GM23248 (cell line): ENCODE data around the gene OR10V1. TPM values are rescaled to one million over a fixed set of nuclear protein-coding genes. Genes with fewer than 3 reads are reported as not detected.

Source experiments
- DNase-seq: peaks from one replicate; pipeline ENCODE4 v3.0.0-alpha.2; 2015
- H2AFZ ChIP-seq: fragments of 200-600 bp; sonication (generic); 2 replicates; pipeline ENCODE4 v1.6.1; 2016; ENCODE audit warnings: antibody characterized with exemption
- H3F3A ChIP-seq: fragments of 200-600 bp; sonication (generic); 2 replicates; pipeline ENCODE4 v1.6.1; 2016; ENCODE audit warnings: mild to moderate bottlenecking, antibody characterized with exemption, mixed run types; ENCODE audit not compliant: insufficient read depth
- H3K27ac ChIP-seq: fragments of 200-600 bp; sonication (generic); 2 replicates; pipeline ENCODE4 v1.5.1; 2016; ENCODE audit warnings: mild to moderate bottlenecking
- H3K27me3 ChIP-seq: fragments of 200-600 bp; sonication (generic); replicated peaks from 2 replicates; pipeline ENCODE4 v1.6.1; 2016; ENCODE audit warnings: mild to moderate bottlenecking; ENCODE audit not compliant: insufficient read depth
- H3K36me3 ChIP-seq: fragments of 200-600 bp; sonication (generic); 2 replicates; pipeline ENCODE4 v1.6.1; 2016; ENCODE audit warnings: low read depth, mild to moderate bottlenecking
- H3K4me1 ChIP-seq: fragments of 200-600 bp; sonication (generic); 2 replicates; pipeline ENCODE4 v1.6.1; 2016; ENCODE audit warnings: mild to moderate bottlenecking; ENCODE audit not compliant: insufficient read depth
- H3K4me2 ChIP-seq: fragments of 200-600 bp; sonication (generic); one replicate; pipeline ENCODE4 v1.6.1; 2016; ENCODE audit warnings: mild to moderate bottlenecking; ENCODE audit not compliant: unreplicated experiment
- H3K4me3 ChIP-seq: fragments of 200-600 bp; sonication (generic); 2 replicates; pipeline ENCODE4 v1.5.1; 2016; ENCODE audit warnings: mild to moderate bottlenecking
- H3K79me2 ChIP-seq: fragments of 200-600 bp; sonication (generic); 2 replicates; pipeline ENCODE4 v1.6.1; 2016; ENCODE audit warnings: mild to moderate bottlenecking; ENCODE audit not compliant: insufficient read depth
- H3K9ac ChIP-seq: fragments of 200-600 bp; sonication (generic); 2 replicates; pipeline ENCODE4 v1.6.1; 2016; ENCODE audit warnings: mild to moderate bottlenecking
- H3K9me2 ChIP-seq: fragments of 200-600 bp; sonication (generic); 2 replicates; pipeline ENCODE4 v1.6.1; 2016; ENCODE audit warnings: mixed run types, mild to moderate bottlenecking, moderate library complexity; ENCODE audit not compliant: insufficient read depth
- H3K9me3 ChIP-seq: fragments of 200-600 bp; sonication (generic); one replicate; pipeline ENCODE4 v1.6.1; 2017; ENCODE audit warnings: low read depth
- H4K20me1 ChIP-seq: fragments of 200-600 bp; sonication (generic); 2 replicates; pipeline ENCODE4 v1.6.0; 2016; ENCODE audit not compliant: insufficient read depth
- EZH2 ChIP-seq: fragments of 200-600 bp; sonication (generic); IDR thresholded peaks from 2 replicates; pipeline ENCODE4 v1.6.1; 2018; ENCODE audit warnings: antibody characterized with exemption, mild to moderate bottlenecking; ENCODE audit not compliant: insufficient read depth, poor library complexity, severe bottlenecking
- EZH2phosphoT487 ChIP-seq: fragments of 200-600 bp; sonication (generic); IDR thresholded peaks from 2 replicates; pipeline ENCODE4 v1.6.1; 2018; ENCODE audit warnings: antibody characterized with exemption, moderate library complexity, mild to moderate bottlenecking, low read depth; ENCODE audit not compliant: insufficient read depth
- WGBS, 2 experiments: methylation state at CpG; one replicate each; pipeline ENCODE4 v1.1.6; 2015 to 2017; ENCODE audit warnings: low lambda C conversion rate in 2 of 2, low coverage in 1 of 2; ENCODE audit errors: missing lambda C conversion rate in 2 of 2; 5-methylcytosine and 5-hydroxymethylcytosine counted together
- in situ Hi-C: fragments of 300-500 bp; cut with MboI; formaldehyde crosslinking; loops from 2 replicates; pipeline ENCODE4 v1.15.0; 2020
- polyA plus RNA-seq: library from polyadenylated mRNA; unstranded; fragments of >200 nt; fragmentation: Nextera tagmentation; extraction: Ambion mirVana; gene quantifications from 2 replicates; pipeline ENCODE4 v1.2.1, GENCODE V29; 2016
- total RNA-seq: library from RNA; depleted of rRNA; stranded (reverse); fragments of >200 nt; shearing (Covaris generic); gene quantifications from 2 replicates; pipeline ENCODE4 v1.2.3, GENCODE V29; 2014

OR10V1 gene
- total and polyA plus RNA-seq, 2 experiments from 2014 or later: not detected

- WGBS, 2 experiments: 79 to 82% methylated on average over 8 of the region's 8 CpGs
- TF ChIP-seq EZH2phosphoT487 (no peak), EZH2 (no peak)
- in situ Hi-C loops: loop anchor here (25.0 kb wide), 1 partner anchor 489 kb away; no protein-coding TSS in a partner anchor
Observed at GRCh38 chr11:59676205-59676604, 37.4 kb downstream of the OR10V1 start.

GRCh38 chr11:59674291-59674690, 39.4 kb downstream of the OR10V1 start:
- H3K9me2 ChIP-seq: no peaks in the 10 kb centered on the region
- peaks cover 11% of the 10 kb centered on the region for H3K4me1 ChIP-seq
- TF ChIP-seq EZH2phosphoT487 (no peak), EZH2 (no peak)
- no peak overlapping the region for H3K4me2 ChIP-seq
- in situ Hi-C loops: no loop called here
- 40 to 55% methylated on average over 2 of the region's 2 CpGs for WGBS, 2 experiments
- DNase-seq: no peak
- no peaks in the 10 kb centered on the region for H3K36me3 ChIP-seq
- H3K9me3 ChIP-seq: no peaks in the 10 kb centered on the region
- H3K27ac ChIP-seq: no peak overlapping the region
- no peaks in the 10 kb centered on the region for H3K27me3 ChIP-seq
- H3K9ac ChIP-seq: no peak overlapping the region
- no peak overlapping the region for H3K4me3 ChIP-seq
- no peak overlapping the region for H2AFZ ChIP-seq
- H3K79me2 ChIP-seq: no peaks in the 10 kb centered on the region
- peaks cover 10% of the 10 kb centered on the region for H3F3A ChIP-seq
- H4K20me1 ChIP-seq: no peaks in the 10 kb centered on the region

More at GRCh38 chr11:59676205-59676604, 37.4 kb downstream of the OR10V1 start:
- Histone ChIP-seq H3K4me1 (peaks cover 7% of the 10 kb centered on the region), H3F3A (no peaks in the 10 kb centered on the region), H4K20me1 (no peaks in the 10 kb centered on the region), H3K4me2 (no peak overlapping the region), H3K9ac (no peak overlapping the region), H3K27me3 (no peaks in the 10 kb centered on the region), H3K36me3 (no peaks in the 10 kb centered on the region), H2AFZ (no peak overlapping the region), H3K9me3 (no peaks in the 10 kb centered on the region), H3K9me2 (no peaks in the 10 kb centered on the region), H3K79me2 (no peaks in the 10 kb centered on the region), H3K4me3 (no peak overlapping the region), H3K27ac (no peak overlapping the region)
- DNase-seq: no peak

GRCh38 chr11:59673291-59673690, 40.4 kb downstream of the OR10V1 start:
- peaks cover 6% of the 10 kb centered on the region for H3K4me1 ChIP-seq
- no peaks in the 10 kb centered on the region for H3K27me3 ChIP-seq
- DNase-seq: no peak
- H2AFZ ChIP-seq: no peak overlapping the region
- H3K27ac ChIP-seq: no peak overlapping the region
- H3F3A ChIP-seq: peaks cover 11% of the 10 kb centered on the region
- H3K9ac ChIP-seq: no peak overlapping the region
- no peaks in the 10 kb centered on the region for H4K20me1 ChIP-seq
- 73 to 79% methylated on average over 2 of the region's 2 CpGs for WGBS, 2 experiments
- H3K79me2 ChIP-seq: peaks cover 4% of the 10 kb centered on the region
- TF ChIP-seq EZH2 (no peak), EZH2phosphoT487 (no peak)
- H3K36me3 ChIP-seq: no peaks in the 10 kb centered on the region
- no peak overlapping the region for H3K4me3 ChIP-seq
- in situ Hi-C loops: no loop called here
- no peak overlapping the region for H3K4me2 ChIP-seq
- H3K9me2 ChIP-seq: no peaks in the 10 kb centered on the region
- no peaks in the 10 kb centered on the region for H3K9me3 ChIP-seq

GRCh38 chr11:59671471-59671870, 42.2 kb downstream of the OR10V1 start:
- TF ChIP-seq EZH2: no peak
- in situ Hi-C loops: no loop called here
- peaks cover 2% of the 10 kb centered on the region for H3K36me3 ChIP-seq

GRCh38 chr11:59669611-59670009, 44.0 kb downstream of the OR10V1 start:
- DNase-seq: peak; percentile 79
- peak overlapping the region; percentile 92 for H3K9ac ChIP-seq
- in situ Hi-C loops: no loop called here

More at GRCh38 chr11:59671471-59671870, 42.2 kb downstream of the OR10V1 start:
- Histone ChIP-seq H3F3A (peaks cover 25% of the 10 kb centered on the region), H2AFZ (no peak overlapping the region), H3K9ac (no peak overlapping the region), H3K4me2 (no peak overlapping the region), H3K4me3 (no peak overlapping the region), H4K20me1 (no peaks in the 10 kb centered on the region), H3K79me2 (peaks cover 22% of the 10 kb centered on the region), H3K27me3 (no peaks in the 10 kb centered on the region), H3K4me1 (peaks cover 16% of the 10 kb centered on the region), H3K9me2 (no peaks in the 10 kb centered on the region), H3K27ac (no peak overlapping the region), H3K9me3 (no peaks in the 10 kb centered on the region)
- no peak for DNase-seq
- WGBS, 2 experiments: 89 to 90% methylated on average over 11 of the region's 11 CpGs

More at GRCh38 chr11:59669611-59670009, 44.0 kb downstream of the OR10V1 start:
- 1 to 5% methylated on average over 22 of the region's 22 CpGs for WGBS, 2 experiments
- peak overlapping the region; percentile 92 for H2AFZ ChIP-seq
- TF ChIP-seq EZH2phosphoT487: no peak
- no peak for TF ChIP-seq EZH2
- H3F3A ChIP-seq: peaks cover 25% of the 10 kb centered on the region
- peak overlapping the region; percentile 84 for H3K4me3 ChIP-seq
- H3K4me2 ChIP-seq: peak overlapping the region; percentile 85
- no peaks in the 10 kb centered on the region for H4K20me1 ChIP-seq
- H3K27ac ChIP-seq: peak overlapping the region; percentile 96
- H3K4me1 ChIP-seq: peaks cover 19% of the 10 kb centered on the region
- no peaks in the 10 kb centered on the region for H3K9me3 ChIP-seq
- H3K79me2 ChIP-seq: peaks cover 41% of the 10 kb centered on the region
- peaks cover 20% of the 10 kb centered on the region for H3K36me3 ChIP-seq
- no peaks in the 10 kb centered on the region for H3K27me3 ChIP-seq
- no peaks in the 10 kb centered on the region for H3K9me2 ChIP-seq
